Measurements from ENCODE around the gene RABGAP1L.

RABGAP1L gene

DNA sequence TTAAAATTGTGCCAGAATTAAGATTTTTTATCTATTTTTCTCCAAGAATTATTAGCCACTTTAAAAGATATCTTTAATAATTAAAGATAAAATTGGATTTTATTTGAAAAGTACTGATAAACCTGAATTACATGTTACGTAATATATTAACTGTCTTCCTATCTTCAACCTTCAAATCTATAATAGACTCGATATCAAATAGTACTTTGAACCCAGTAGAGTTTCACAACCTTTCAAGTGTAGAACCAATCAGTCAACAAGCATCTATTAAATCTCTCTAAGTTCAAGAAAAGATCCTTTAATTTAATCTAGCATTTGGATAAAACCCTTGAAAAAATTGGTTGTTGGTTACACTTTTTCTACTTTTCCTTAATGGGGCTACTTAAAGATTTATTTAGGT is 559.9 kb downstream of the RABGAP1L start:
- DNase-seq (ENCODE audit: low spot score): no peak

GRCh38 chr1:174720618-174721017 is 561.3 kb downstream of the RABGAP1L start:
- DNase-seq (ENCODE audit: low spot score): no peak

- DNase-seq (ENCODE audit: low spot score): no peak
Observed at GRCh38 chr1:174721246-174721645, 561.9 kb downstream of the RABGAP1L start.

DNA sequence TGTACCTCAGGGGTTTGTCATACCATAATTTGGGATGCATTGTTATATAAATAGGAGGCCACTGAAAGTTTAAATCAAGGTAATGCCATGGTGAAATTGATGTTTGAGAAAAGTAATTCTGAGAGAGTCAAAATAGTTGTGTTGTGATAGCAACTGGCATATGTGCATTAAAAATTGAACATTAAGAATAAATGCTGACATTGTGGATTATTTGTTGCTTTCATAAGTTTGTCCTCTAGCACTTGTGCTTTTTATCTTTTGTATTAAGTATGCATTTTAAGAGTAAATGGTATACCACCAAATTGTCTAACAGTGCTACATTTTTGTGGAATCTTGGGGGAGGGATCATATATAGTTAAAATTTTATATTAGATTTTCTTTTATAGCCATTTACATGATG is 564.5 kb downstream of the RABGAP1L start:
- DNase-seq (ENCODE audit: low spot score): no peak

DNA sequence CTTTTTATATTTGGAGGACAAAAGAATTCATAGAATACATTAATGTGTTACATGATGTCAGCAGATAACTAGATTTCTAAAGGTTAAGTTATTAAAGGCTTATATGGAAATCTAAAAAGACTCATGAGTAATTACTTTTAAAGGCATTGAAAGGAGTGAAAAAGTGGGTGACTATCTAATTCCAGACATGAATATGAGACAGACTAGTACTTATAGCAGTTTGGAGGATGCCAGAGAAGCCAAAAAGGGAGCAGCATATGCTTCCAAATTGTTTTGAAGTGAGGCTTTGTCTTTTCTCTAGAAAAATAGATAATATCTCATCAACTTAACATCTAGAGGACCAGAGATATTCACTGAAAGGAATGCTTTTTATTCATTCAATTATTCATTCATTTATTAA is 564.9 kb downstream of the RABGAP1L start:
- DNase-seq (ENCODE audit: low spot score): no peak

DNA sequence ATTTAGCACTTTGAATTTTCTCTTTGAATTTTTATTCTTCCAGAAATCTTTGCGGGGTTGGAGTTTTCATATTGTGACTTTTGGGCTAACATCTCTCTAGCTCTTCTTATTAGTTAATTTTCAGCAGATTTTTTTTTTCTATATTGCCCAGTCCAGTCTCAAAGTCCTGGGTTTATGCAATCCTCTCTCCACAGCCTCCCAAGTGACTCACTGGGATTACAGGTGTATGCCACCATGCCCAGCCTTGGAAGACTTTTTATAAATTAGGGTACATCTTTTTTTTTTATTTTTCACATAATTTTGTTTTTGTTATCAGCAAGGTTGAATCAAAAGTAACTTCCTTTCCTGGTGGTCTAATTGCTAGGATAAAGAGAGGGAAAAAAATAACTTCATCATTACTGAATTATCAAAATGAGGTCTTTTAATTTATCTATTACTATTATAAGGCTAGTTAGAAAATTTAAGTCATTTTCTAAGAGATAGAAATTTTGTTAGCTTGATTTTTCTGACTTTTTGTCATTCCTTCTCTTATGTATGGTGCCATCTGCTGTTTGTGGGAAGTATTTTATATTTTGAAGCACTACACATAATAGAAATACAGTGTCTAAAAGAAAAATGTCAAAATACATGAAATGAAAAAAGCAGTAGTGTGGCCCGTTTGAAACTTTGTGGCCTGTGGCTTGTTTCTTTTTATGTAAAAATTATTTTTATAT is 567.0 kb downstream of the RABGAP1L start:
- no peak for DNase-seq (ENCODE audit: low spot score)

GRCh38 chr1:174726880-174727585 is 567.7 kb downstream of the RABGAP1L start:
- DNase-seq (ENCODE audit: low spot score): no peak

GRCh38 chr1:174734270-174734669 is 575.0 kb downstream of the RABGAP1L start:
- no peak for DNase-seq (ENCODE audit: low spot score)

GRCh38 chr1:174736831-174737230 is 577.5 kb downstream of the RABGAP1L start:
- DNase-seq (ENCODE audit: low spot score): no peak

GRCh38 chr1:174740249-174740968 is 581.1 kb downstream of the RABGAP1L start:
- no peak for DNase-seq (ENCODE audit: low spot score)

DNA sequence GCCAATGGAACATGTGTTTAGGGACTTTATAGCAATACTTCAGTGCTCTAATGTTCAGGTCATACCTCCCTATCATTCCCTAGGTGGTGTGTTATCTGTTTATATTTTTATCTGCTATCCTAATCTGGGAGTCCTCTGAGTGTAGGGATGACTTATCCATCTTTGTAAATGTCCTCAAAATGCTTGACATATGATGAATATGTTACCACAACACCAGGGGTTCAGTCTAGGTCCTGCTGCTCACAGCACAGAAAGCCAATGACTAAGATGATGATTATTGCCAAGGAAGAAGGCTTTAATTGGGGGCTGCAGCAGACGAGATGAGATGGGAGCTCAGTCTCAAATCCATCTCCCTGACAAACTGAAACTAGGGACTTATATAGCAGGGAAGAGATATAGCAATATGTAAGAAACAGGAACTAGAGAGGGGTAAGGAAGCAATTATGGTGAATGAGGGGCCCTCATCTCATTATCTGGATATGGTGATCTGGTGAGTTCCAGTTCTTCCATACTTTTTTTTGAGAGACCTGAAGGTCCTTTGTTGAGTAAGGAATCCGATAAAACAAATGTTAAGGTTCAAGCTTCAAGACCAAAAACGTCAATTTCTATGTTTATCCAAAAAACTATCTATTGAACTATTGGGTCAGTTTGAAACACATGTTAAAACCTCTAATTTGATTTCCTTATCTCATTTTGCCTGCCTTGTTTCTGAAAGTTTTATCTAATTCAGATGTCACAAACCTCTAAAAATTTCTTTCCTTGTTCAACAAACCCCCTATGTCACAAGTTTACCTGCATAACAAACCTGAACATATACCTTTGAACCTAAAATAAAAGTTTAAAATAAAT is 583.7 kb downstream of the RABGAP1L start:
- no peak for DNase-seq (ENCODE audit: low spot score)

- DNase-seq (ENCODE audit: low spot score): no peak
Observed at GRCh38 chr1:174743654-174744561, 584.6 kb downstream of the RABGAP1L start.

- DNase-seq (ENCODE audit: low spot score): no peak
Observed at GRCh38 chr1:174744886-174745285, 585.6 kb downstream of the RABGAP1L start.

GRCh38 chr1:174746024-174746808 is 586.9 kb downstream of the RABGAP1L start:
- DNase-seq (ENCODE audit: low spot score): no peak

DNA sequence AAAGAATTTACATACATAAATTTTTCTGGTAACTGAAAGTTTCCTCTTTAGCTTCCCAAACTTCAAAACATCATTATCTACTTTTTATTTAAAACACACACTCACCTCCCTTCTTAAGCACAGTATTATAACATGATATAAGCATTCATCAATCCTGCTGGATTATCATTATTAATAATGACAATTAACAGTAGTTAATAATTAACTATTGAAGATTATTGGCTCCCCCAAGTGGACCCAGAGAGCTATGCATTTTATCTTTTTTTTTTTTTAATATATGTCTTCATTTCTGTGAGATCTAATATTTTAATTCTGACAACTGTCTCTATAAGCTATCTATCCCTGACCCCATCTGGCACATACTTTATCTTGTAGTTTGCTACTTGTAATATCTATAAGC is 588.3 kb downstream of the RABGAP1L start:
- DNase-seq (ENCODE audit: low spot score): no peak

DNA sequence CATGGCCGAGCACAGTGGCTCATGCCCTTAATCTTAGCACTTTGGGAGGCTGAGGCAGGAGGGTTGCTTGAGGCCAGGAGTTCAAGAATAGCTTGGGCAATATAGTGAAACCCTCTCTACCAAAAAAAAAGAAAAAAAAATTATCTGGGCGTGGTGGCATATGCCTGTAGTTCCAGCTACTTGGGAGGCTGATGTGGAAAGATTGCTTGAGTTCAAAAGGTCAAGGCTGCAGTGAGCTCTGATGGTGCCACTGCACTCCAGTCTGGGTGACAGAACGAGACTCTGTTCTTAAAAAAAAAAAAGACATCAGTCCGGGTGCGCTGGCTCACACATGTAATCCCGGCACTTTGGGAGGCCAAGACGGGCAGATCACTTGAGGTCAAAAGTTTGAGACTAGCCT is 589.3 kb downstream of the RABGAP1L start:
- DNase-seq (ENCODE audit: low spot score): no peak

GRCh38 chr1:174753131-174753530 is 593.8 kb downstream of the RABGAP1L start:
- no peak for DNase-seq (ENCODE audit: low spot score)

DNA sequence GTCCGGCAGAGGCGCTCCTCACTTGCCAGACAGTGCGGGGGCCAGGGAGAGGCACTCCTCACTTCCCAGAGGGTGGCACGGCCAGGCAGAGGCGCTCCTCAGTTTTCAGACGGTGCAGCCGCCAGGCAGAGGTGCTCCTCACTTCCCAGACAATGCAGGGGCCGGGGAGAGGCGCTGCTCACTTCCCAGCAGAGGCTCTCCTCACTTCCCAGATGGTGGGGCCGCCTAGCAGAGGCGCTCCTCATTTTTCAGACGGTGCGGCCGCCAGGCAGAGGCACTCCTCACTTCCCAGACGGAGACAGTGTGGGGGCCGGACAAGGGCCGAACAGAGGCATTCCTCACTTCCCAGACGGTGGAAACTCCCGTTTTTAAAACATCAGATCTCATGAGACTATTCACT is 602.0 kb downstream of the RABGAP1L start:
- peak; percentile 71 for DNase-seq (ENCODE audit: low spot score)

- DNase-seq (ENCODE audit: low spot score): no peak
Observed at GRCh38 chr1:174761901-174762585, 602.7 kb downstream of the RABGAP1L start.

- DNase-seq (ENCODE audit: low spot score): no peak
Observed at GRCh38 chr1:174764191-174764590, 604.9 kb downstream of the RABGAP1L start.

Measured in left forelimb (tissue), 1 donor.